K562 (cell line): ENCODE data around the gene FAM184B. TPM values are rescaled to one million over a fixed set of nuclear protein-coding genes. Genes with fewer than 3 reads are reported as not detected.

Source experiments
- CREB3L1 ChIP-seq: fragments of 450-650 bp; IDR thresholded peaks from 2 replicates; pipeline ENCODE4 v1.6.1; 2014; ENCODE audit warnings: low read depth, mild to moderate bottlenecking, moderate library complexity, borderline replicate concordance
- E2F6 ChIP-seq, 2 experiments: IDR thresholded peaks; 2 replicates each; pipeline ENCODE4 v1.6.1; 2011; ENCODE audit warnings: borderline replicate concordance in 1 of 2, control low read depth in 1 of 2, low read depth in 1 of 2, low read length in 1 of 2, mild to moderate bottlenecking in 1 of 2, mixed read lengths in 1 of 2, moderate library complexity in 1 of 2; ENCODE audit not compliant: insufficient read depth in 1 of 2, insufficient read length in 1 of 2, poor library complexity in 1 of 2, severe bottlenecking in 1 of 2; ENCODE audit errors: extremely low read depth in 1 of 2
- FIP1L1 ChIP-seq: fragments of 200-400 bp; formaldehyde crosslinking; IDR thresholded peaks from 2 replicates; pipeline ENCODE4 v1.6.1; 2018; ENCODE audit warnings: mild to moderate bottlenecking, low read depth, low read length; ENCODE audit not compliant: poor library complexity, severe bottlenecking
- HNRNPLL ChIP-seq: fragments of 200-400 bp; formaldehyde crosslinking; IDR thresholded peaks from 2 replicates; pipeline ENCODE4 v1.6.1; 2017; ENCODE audit warnings: low read length, low read depth, mild to moderate bottlenecking; ENCODE audit not compliant: poor library complexity, severe bottlenecking
- NFRKB ChIP-seq: fragments of 450-650 bp; IDR thresholded peaks from 2 replicates; pipeline ENCODE4 v1.6.1; 2016; ENCODE audit warnings: low read depth
- NR3C1 ChIP-seq: sonication (generic); formaldehyde crosslinking; IDR thresholded peaks from 2 replicates; pipeline ENCODE4 v1.8.1; 2022; ENCODE audit warnings: missing genetic modification reagents
- PRPF4 ChIP-seq: fragments of 200-400 bp; formaldehyde crosslinking; IDR thresholded peaks from one replicate; pipeline ENCODE4 v1.6.1; 2017; ENCODE audit warnings: low read length, low read depth, mild to moderate bottlenecking; ENCODE audit not compliant: insufficient read depth, poor library complexity, severe bottlenecking
- RBBP5 ChIP-seq: fragments of 200-600 bp; sonication (generic); IDR thresholded peaks from 2 replicates; pipeline ENCODE4 v1.6.1; 2012; ENCODE audit warnings: borderline replicate concordance, mild to moderate bottlenecking, low read length, control low read depth, inconsistent platforms; ENCODE audit not compliant: insufficient read depth, poor library complexity, severe bottlenecking
- STAT5B ChIP-seq: fragments of 250-450 bp; sonication (Bioruptor Pico); IDR thresholded peaks from 2 replicates; pipeline ENCODE4 v1.8.0; 2021; ENCODE audit warnings: mild to moderate bottlenecking, inconsistent platforms
- TAF9B ChIP-seq: fragments of 450-650 bp; IDR thresholded peaks from 2 replicates; pipeline ENCODE4 v1.6.1; 2018; ENCODE audit warnings: mild to moderate bottlenecking; ENCODE audit not compliant: partially characterized antibody
- UBTF ChIP-seq, 2 experiments: IDR thresholded peaks; 2 replicates each; pipeline ENCODE4 v1.6.1; 2012; ENCODE audit warnings: improper control_type of control experiment in 2 of 2, low read depth in 2 of 2, low read length in 2 of 2, borderline replicate concordance in 1 of 2
- USF1 ChIP-seq: sonication (generic); formaldehyde crosslinking; IDR thresholded peaks from 2 replicates; pipeline ENCODE4 v1.9.0; 2022; ENCODE audit warnings: mild to moderate bottlenecking, missing genetic modification reagents
- ZBTB33 ChIP-seq: sonication (generic); formaldehyde crosslinking; IDR thresholded peaks from 2 replicates; pipeline ENCODE4 v1.8.1; 2023; ENCODE audit warnings: mild to moderate bottlenecking, missing genetic modification reagents
- ZBTB43 ChIP-seq: sonication (generic); formaldehyde crosslinking; IDR thresholded peaks from 2 replicates; pipeline ENCODE4 v1.8.0; 2023; ENCODE audit warnings: mild to moderate bottlenecking, missing genetic modification reagents
- ZFX ChIP-seq: sonication (generic); formaldehyde crosslinking; IDR thresholded peaks from 2 replicates; pipeline ENCODE4 v1.8.0; 2022; ENCODE audit warnings: mild to moderate bottlenecking, missing genetic modification reagents, moderate library complexity
- ZNF766 ChIP-seq: fragments of 200-800 bp; sonication (Bioruptor generic); conservative IDR thresholded peaks from 2 replicates; pipeline ENCODE4 v1.6.1; 2016; ENCODE audit warnings: missing genetic modification characterization, missing compliant biosample characterization
- polyA plus RNA-seq, 8 experiments: library from polyadenylated mRNA; depleted of rRNA in 4 of 8; stranded (reverse) in 5 of 8; unstranded in 3 of 8; fragments of >200 nt; fragmentation: Nextera tagmentation in 2 of 8; fragmentation: Illumina TruSeq in 1 of 8; extraction: Ambion mirVana in 2 of 8; extraction: Trizol in 1 of 8; gene quantifications; 2 replicates each; pipeline versions ENCODE4 v1.2.1 to v1.2.3, GENCODE V29; 2011 to 2014; ENCODE audit warnings: inconsistent platforms in 1 of 8, missing spikeins in 1 of 8
- total RNA-seq, 7 experiments: library from RNA; depleted of rRNA in 6 of 7; stranded (reverse); fragments of >200 nt in 6 of 7; fragmentation: Illumina TruSeq in 2 of 7; extraction: Trizol in 2 of 7; gene quantifications; 2 replicates each; pipeline versions ENCODE4 v1.2.1 to v1.2.3, GENCODE V29; 2011 to 2021; ENCODE audit warnings: low replicate concordance in 1 of 7

FAM184B gene
- total and polyA plus RNA-seq, 9 of the 15 experiments (the other 6 are each of a cell fraction or from before 2014, with no cell fraction given), result not detected

- TF ChIP-seq HNRNPLL (no peak), ZFX (peak; percentile 91; the same call in 1 of the 2 replicates), STAT5B (CRISPR knock-in tag) (no peak), ZNF766 (CRISPR knock-in tag) (0 out of 2 replicates have a peak, but pooled peaks have one; percentile 26), RBBP5 (peak; percentile 4), FIP1L1 (no peak), TAF9B (no peak), CREB3L1 (peak; percentile 32; the same call in 1 of the 2 replicates), NFRKB (peak; percentile 59; the same call in 1 of the 2 replicates), UBTF (IDR thresholded peaks at IDR 0.05; ENCODE audit: borderline replicate concordance in 1 of 2, low read depth in 2 of 2, low read length in 2 of 2) (peak in 1 of 2 experiments; percentile 47; a peak in 1 of 4 replicates), USF1 (CRISPR knock-in tag) (0 out of 2 replicates have a peak, but pooled peaks have one; percentile 8), NR3C1 (CRISPR knock-in tag) (peak; percentile 86; the same call in 1 of the 2 replicates), E2F6 (IDR thresholded peaks at IDR 0.05; ENCODE audit: borderline replicate concordance in 1 of 2, extremely low read depth in 1 of 2, insufficient read depth in 1 of 2, insufficient read length in 1 of 2, low read depth in 1 of 2, low read length in 1 of 2, poor library complexity in 1 of 2, severe bottlenecking in 1 of 2) (peak in 1 of 2 experiments; percentile 18), ZBTB43 (peak; percentile 14; the same call in 1 of the 2 replicates), PRPF4 (peak; percentile 14), ZBTB33 (CRISPR knock-in tag) (0 out of 2 replicates have a peak, but pooled peaks have one; percentile 0)
Observed at GRCh38 chr4:17811078-17811603, 29.7 kb upstream of the FAM184B start (continued).
